Esophagus mucosa (tissue), 1 donor: Measurements from ENCODE around the gene SYCP3. TPM values are rescaled to one million over a fixed set of nuclear protein-coding genes. Genes with fewer than 3 reads are reported as not detected.
"Not testable (repeated sequence)": the region's sequence is repeated elsewhere in the genome, so short reads cannot be mapped to it uniquely, and the experiment has no call there.

ENCODE experiments used
- ATAC-seq: fragments of 200-7000 bp; cut with Tn5 transposase; one replicate; pipeline ENCODE4 v1.9.1; 2020
- total RNA-seq: library from RNA; stranded (reverse); gene quantifications from one replicate; pipeline ENCODE4 v1.2.4, GENCODE V29; 2023
- donor health status: DM: yes; HTN: yes; CAD: no.

The SYCP3 gene
- total RNA-seq, 1 donor from 2014 or later: 0.12 TPM

GRCh38 chr12:101710288-101710687 is 29.0 kb downstream of the SYCP3 start:
- no peak for ATAC-seq

DNA sequence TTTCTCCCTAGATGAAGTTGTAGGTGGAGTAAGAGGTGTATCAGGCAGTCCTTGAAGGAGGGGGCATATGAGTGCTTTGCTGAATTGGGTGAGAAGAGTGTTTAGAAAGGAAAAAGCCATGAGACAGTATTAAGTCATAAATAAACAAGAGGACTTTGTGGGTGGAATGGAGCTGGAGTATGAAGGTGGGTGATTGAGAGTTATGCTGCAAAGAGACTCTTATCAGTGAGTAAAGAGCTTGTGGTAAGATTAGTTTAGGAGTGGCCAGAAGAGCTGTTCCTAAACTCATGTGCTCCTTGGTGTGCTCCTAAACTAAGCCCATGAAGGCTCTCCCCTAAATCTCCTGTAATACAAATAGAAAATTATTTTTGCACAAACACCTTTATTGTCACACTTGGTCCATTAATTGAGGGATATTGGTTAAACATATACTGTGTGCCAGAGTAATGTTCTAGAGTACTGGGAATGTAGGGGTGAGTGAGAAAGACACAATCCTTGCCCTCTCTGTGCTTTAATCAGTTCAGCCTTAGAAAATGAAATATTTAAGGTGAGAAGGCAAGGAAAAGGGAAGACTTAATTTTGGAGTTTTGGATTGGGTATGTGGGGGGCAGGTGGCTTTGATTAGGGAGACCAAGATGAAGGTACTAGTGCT is 32.0 kb downstream of the SYCP3 start:
- no peak for ATAC-seq

- no peak for ATAC-seq
Measured at GRCh38 chr12:101706403-101706802, 32.9 kb downstream of the SYCP3 start.

DNA sequence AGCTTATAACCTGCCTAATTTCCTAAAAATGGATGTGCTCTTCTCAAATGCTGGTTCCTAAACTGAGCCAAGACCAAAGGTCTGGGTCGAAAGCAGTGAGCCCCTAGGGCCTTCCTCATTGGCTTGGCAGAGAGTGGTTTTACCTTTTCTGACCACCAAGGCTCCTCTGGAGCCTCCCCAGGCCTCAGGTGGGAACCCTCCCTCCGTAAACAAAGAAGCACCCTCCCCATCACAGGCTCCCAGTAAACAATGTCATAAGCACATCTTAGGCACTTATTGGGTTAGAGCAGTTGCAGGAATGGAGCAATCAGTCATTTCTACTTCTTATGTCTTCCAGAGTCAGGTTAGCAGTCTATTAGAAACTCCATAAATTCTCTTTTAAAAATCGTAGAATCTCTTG is 35.8 kb downstream of the SYCP3 start:
- no peak for ATAC-seq

- ATAC-seq: no peak
Measured at GRCh38 chr12:101700299-101700820, 38.9 kb downstream of the SYCP3 start.

DNA sequence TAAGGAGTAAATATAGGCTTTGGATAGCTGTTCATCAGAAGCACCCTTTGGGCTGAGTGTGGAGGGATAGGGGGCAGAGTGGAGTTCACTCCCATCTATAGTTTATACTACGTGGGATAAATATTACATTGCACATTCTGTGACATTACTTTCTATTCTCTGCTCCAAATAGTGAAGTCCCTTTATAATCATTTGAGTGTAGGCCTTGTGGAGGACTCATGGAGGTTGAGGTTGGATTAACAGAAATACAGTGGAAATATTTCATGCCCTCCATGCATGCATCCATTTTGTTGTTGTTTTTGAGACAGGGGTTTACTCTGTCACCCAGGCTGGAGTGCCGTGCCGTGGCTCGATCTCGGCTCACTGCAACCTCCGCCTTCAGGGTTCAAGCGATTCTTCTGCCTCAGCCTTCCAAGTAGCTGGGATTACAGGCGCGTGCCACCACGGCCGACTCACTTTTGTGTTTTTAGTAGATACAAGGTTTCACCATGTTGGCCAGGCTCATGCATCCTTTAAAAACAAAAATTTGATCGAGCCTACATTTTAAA is 40.4 kb downstream of the SYCP3 start:
- ATAC-seq: no peak

DNA sequence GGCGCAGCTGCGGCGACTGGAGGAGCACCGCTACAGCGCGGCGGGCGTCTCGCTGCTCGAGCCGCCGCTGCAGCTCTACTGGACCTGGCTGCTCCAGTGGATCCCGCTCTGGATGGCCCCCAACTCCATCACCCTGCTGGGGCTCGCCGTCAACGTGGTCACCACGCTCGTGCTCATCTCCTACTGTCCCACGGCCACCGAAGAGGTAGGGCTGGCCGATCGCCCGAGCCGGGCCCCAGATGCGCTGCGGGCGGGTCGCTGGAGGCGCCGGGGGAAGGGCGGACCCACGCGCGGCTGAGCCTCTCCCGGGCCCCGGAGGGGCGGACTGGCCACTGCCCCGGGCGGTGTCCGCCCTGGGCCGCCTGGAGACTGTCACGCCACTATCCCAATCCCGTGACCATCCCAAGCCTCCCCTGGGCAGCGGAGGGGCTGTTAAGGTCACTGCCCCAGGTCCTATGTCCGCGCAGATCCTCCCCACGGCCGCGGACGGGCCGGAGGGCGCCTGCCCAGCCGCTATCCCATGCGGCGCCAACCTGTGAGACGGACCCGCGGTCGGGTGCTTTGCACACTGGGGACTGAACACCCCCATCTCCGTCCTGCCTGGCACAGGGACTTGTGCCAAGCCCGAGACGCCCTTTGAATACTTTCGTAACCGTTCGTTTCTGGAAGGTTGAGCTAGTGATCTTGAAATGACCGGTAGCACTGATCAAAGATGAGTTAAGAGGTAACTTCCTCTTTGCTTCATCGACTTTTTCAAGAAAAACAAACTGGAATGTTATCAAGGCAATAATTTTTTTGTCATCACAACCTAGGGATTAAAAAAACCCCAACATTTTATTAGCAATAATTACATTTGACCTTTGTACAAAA is 41.1 kb downstream of the SYCP3 start:
- ATAC-seq: peak; percentile 34

- ATAC-seq: peak; percentile 71
Measured at GRCh38 chr12:101697197-101697929, 41.9 kb downstream of the SYCP3 start, which contains the start of gene CHPT1. Gene CHPT1 (plus strand): TSS chr12:101697640. CDS start chr12:101697862, 222 bp downstream.

DNA sequence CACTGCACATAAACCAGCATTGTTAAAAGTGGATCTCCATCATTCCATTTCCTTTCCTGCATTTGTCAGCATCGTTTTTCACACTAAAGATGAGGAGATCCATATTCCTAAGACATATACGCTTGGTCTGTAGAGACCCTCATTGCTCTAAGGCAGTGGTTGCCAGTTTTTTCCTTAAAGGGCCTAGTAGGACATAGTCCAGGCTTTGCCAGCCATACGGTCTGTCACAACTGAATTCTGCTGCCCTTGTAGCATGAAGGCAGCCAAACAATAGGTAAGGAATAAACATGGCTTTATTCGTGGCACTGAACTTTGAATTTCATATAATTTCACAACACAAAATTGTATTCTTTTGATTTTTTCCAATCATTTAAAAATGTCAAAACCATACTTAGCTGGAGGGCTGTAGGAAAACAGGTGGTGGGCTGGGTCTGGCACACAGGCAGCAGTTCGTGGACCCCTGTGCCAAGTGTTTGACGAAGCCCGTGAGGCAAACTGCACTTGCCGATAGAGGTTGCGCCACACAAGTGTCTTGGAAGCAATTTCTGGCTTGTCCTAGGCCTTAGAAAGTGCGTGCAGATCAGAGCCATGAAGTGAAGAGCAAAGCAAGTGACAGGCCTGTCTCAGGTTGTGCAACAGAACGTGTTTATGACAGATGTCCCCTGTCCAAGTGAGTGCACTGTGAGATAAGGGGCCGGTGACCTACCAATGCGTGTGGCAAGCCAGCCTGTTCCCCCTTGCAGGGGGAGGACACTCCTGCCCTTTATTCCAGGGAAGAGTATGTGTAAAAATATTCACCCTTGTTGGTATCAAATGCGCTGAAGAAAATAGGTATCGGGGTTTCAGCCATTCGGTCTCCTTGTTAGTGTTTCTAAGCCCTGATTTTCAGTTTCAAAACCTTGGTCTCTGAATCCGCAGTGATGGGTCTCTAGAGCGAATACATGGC is 42.7 kb downstream of the SYCP3 start:
- peak; percentile 37 for ATAC-seq

GRCh38 chr12:101695706-101696105 is 43.6 kb downstream of the SYCP3 start:
- peak; percentile 50 for ATAC-seq

GRCh38 chr12:101694986-101695385 is 44.3 kb downstream of the SYCP3 start:
- no peak for ATAC-seq

- no peak for ATAC-seq
Measured at GRCh38 chr12:101694297-101694848, 44.9 kb downstream of the SYCP3 start.

DNA sequence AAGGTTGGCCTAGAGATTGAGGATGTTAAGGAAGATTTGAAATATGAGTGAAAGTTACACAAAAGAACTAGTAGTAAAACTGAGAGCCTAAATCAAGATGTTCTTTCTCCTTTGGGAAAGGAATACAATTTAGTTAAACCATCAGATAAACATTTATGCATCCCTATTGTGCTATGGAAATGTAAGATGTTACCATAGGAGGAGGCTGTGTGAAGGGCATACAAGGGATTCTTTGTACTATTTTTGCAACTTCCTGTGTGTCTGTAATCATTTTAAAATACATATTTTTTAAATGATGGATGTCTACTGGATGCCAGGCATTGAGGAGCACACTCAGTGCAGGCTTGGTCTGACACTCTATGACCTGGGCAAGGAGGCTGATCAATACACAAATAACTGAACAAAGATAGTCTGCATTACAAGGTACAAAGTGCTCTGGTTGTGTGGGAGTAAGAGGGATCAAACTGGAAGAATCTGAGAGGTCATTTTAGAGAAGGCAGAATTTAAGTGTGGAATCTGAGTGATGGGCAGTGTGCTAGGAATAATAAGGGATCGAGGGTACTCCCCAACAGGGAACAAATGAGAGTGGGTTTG is 47.7 kb downstream of the SYCP3 start:
- no peak for ATAC-seq

DNA sequence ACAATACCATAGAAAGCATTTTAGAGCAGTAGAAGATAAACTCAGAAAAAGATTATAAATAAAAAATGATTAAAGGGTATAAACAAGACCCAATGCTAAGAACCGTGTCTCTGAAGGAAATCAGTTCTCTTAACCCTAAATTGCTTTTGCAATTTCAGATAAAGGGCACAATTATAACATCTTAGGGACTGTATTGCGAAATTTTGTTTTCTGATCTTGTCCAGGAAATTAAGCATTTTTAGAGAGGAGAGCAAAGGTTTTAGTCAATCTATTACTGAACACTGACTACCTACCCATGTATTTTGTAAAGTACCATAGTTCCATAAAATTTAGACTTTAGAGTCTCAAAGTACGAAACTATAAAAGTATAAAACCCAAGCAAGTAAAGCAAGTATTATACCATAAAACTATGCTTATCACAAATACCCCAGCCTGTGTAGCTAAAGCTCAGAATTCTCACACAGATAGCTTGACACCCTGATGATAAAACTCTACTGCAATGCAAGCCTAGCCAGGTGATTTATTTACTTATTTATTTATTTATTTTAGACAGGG is 48.6 kb downstream of the SYCP3 start:
- no peak for ATAC-seq

- no peak for ATAC-seq
Measured at GRCh38 chr12:101686176-101686575, 53.1 kb downstream of the SYCP3 start.

DNA sequence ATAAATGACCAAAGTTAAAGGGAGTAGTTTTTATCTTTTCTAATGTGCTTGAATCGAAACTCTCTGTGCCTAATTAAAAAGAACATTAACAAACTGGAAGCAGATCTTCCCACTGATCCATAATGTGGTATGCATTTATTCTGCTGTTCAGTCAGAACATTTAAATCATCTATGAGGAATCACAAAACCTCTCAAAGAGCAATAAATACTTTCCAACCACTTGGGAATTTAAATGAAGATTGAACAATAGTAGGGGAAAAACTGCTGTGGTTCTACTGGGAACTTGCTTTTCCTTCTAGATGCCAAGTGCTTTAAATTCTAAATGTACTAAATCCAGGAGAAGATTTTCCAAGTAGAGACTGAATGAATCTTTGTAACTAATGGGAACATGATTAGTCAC is 54.2 kb downstream of the SYCP3 start:
- ATAC-seq: no peak

- ATAC-seq: not testable (repeated sequence)
Measured at GRCh38 chr12:101681627-101682026, 57.6 kb downstream of the SYCP3 start.

GRCh38 chr12:101680647-101681046 is 58.6 kb downstream of the SYCP3 start:
- no peak for ATAC-seq

GRCh38 chr12:101680240-101680639 is 59.0 kb downstream of the SYCP3 start:
- no peak for ATAC-seq
